NCI-H446 treated with DMSO at 0.1 percent for 48 hours (cell line): Measurements from ENCODE around the gene RAD51B.

Experiments
- DNase-seq: peaks from one replicate; lab custom pipeline; 2025; lab: John Stamatoyannopoulos, UW

The RAD51B gene

DNA sequence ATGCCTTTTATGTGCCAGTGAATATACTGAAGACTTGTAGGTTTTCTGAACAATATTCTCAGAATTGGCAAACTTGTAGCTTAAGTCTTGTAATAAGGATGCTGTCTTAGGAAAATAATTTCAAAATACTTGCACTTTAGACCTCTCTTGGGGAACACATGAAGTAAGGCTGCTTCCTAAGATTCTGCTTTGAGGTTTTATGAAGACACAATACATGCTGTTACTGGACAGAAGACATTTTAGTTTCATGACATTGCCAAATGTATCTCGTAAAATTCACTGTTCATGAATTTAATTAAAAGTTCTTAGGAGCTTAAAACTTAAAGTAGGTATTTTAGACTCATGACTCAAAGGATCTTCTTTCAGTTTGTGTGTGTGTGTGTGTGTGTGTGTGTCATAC, 80.7 kb downstream of the RAD51B start:
- no peak for DNase-seq

DNA sequence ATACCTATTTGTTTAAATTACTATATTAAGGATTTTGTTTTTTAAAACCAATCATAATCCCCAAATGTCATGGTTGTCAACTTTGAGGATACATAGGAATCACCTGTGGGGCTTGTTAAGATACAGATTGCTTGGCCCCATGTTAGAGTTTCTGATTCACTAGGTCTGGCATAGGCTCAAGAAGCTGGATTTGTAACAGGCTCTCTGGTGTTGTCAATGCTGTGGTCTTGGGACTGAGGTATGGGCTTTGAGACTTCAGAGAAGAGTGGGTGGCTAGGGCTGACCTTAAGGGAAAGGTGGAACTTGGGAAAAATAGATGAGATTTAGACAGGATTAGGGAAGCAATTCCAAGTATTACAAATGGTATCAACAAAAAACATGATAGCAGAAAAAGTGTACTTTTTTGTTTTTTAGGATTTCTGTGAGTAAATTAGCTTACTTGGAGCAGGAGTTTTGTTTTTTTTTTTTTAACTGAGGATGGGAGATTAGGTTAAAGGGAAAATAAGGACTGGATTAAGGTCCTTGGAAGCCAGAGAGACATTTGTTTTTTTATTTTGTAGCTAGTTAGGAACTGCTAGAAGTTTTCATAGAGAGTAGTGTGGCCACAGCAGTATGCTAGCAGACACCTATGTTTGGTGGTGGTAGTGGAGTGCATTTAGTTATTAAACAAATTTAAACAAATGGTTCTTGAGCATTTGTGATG, 88.6 kb downstream of the RAD51B start:
- DNase-seq = no peak

DNA sequence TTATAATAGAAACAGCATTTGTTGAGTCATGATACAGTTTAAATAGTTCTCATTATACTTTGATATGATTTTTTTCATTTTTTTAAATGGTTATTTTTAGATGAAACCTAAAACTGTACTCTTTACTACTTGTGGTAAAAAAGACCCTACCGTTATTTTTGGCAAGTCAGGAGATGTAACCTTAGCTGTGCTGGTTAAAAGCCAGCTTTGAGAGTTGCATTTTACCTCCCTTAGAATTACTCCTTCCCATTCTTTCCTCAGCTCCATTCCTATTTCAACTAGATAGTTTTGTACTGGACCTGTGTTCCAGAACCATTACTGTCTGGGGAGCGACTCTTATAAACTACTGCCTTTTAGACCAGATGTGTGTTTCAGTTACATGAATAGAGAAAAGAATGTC, 92.0 kb downstream of the RAD51B start:
- no peak for DNase-seq

DNA sequence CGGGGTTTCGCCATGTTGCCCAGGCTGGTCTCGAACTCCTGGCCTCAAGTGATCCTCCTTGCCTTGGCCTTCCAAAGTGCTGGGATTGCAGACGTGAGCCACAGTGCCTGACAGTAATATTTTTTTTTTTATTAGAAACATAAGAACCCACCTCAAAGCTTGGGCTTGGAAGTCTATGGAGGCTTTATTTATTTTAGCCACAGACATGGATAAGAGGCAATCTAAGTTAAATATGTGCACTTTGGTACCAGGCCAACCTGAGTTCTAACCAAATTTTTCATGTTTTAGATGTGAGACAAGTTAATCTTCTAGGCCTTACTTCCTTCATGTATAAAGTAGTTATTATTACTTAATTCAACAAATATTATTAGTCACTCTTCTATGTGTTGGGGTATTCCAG, 96.9 kb downstream of the RAD51B start:
- no peak for DNase-seq

DNA sequence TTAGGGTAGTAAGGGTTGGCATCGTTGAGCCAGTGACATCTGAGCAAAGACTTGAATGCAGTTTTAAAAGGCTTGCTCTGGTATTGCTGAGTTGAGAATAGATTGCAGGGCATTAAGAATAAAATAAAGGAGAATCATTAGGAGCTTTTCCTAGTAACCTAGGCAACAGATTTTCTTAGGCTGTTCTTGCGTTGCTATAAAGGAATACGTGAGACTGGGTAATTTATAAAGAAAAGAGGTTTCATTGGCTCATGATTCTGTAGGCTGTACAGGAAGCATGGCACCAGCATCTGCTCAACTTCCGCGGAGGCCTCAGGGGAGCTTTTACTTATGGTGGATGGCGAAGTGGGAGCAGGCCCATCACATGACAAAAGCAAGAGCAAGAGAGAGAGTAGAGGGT, 97.4 kb downstream of the RAD51B start:
- DNase-seq = no peak

DNA sequence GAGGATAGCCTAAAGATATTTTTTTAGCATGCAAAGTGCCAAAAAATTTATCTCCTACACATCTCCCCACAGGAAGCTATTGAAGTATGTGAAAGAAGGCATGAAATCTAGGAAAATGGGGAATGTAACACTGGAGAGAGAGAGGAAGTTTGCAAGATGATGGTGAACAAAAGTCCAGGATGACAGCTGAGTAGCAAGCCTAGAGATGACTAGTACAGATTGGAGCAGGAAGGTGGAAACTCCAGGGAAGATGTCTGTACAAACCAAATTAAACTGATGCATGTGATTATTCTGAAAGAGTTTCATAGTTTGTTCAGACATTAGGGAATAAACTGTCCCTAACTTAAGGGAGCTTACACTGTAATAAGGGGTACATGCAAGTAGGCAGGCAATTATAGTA, 99.3 kb downstream of the RAD51B start:
- no peak for DNase-seq

DNA sequence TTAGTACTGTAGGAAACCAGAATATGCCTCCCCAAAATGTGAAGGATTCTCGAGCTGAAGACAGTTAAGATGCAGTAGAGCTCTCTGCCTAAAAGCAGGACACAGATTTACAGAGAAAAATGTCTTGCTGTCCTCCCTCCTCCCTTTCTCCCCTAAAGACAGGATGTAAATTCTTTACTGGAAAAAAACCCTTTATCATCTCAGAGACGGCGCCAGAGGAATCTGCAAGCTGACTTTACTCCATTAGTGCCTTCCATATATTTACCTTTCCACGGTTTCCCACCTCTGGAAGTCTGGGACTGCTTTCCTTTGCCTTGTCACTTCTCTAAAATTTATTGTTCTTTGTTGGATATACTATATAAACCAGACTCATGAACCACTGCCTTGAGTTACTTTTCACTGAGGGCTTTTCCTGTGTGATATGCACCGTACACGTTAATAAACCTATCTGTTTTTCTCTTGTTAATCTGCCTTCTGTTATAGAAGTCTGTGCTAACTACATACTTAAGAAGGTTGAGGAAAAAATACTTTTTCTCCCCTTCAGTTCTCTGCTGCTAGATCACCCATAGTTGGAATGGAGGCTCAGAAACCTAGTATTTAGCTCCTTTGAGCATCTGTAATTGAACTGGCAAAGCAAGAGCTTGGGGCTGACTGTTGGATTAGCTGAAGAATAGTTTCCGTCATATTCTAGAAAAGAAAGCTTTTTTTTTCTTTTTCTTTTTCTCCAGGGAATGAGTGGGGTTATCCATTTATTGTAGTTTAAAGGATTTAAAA, 99.9 kb downstream of the RAD51B start:
- DNase-seq = no peak

DNA sequence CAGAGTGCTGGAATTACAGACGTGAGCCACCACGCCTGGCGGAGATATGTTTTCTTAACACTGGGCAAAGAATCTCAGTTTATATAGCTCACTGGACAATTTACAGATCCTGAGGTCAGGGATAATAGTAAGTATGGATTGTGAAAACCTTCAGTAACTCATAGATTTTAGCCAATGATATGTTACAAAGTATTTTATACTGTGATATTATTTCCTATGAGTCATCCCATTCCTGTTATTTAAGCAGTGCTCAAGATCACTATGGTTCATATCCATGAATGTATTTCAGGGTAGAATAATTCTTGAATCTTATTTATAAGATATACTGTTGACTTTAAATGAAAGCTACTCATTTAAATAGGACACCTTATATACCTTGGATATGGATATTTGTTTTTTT, 107.2 kb downstream of the RAD51B start:
- DNase-seq = no peak

DNA sequence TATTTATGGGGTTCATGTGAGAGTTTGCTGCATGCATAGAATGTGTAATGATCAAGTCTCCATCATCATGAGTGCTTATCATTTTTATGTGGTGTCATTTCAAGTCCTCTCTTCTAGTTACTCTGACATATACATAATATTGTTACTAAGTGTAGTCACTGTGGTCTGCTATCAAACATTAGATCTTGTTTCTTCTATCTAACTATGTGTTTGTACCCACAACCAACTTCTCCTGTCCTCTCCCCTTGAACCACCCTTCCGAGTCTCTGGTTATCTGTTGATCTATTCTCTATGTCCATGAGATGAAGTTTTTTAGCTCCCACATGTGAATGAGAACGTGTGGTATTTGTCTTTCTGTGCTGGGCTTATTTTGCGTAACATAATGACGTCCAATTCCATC, 107.7 kb downstream of the RAD51B start:
- no peak for DNase-seq

DNA sequence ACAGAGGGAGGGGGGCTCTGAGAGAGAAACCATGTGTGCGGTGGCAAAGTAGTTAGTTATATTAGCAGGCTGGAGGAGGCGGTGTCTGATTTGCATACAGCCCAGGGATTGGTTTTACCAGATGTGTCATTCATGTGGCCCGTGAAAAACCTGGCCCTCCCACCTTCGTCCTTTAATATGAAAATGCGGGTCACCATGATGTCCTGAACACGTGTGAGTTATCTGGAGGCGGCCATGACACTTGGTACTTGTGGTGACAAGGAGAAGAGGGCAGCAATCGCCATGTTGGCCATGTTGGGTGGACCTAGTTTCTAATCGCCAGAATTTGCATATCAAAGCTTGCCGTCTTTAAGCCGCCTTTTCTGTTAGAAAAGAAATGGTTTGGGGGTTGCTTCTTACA, 108.8 kb downstream of the RAD51B start:
- no peak for DNase-seq

DNA sequence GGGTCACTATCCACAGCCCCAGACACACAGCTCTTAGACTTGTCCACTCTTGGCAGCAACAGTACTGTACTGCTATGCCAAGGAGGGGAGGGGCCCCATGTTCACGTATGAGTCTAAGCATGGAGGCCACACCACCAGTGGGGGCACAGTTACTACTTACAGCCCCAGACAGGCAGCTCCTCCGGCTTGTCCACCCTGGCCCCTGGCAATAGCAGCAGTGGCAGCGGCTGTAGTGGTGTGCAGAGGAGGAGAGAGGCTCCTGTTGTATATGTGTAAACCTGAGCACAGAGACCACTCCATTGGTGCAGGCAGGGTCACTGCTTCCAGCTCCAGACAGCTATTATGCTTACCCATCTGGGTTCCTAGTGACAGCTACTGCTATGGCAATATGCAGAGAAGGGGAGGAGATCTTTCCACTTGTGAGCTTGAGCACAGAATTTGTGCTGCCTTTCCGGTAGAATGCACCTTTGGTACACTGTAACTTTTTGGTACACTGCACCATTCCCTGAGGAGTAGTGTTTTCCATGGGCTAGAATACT, 113.2 kb downstream of the RAD51B start:
- no peak for DNase-seq

DNA sequence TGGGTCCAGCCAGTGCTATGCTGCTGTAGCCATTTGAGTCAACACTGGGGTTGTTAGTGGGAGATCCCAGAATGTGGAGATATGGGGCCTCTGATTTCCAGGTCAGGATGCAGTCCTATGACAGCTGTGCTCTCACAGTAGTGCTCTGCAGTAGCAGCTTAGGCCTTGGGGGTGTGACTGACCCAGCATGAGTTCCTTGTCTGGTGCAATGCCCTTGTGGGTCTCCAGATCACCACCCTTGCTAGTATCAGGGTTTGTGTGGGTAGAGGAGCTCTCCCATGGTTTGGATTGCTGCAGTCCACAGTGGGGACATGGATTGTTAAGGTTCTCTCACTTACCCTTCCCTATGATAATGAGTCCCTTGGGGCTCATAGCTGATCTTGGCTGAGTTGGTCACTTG, 113.7 kb downstream of the RAD51B start:
- DNase-seq = no peak

DNA sequence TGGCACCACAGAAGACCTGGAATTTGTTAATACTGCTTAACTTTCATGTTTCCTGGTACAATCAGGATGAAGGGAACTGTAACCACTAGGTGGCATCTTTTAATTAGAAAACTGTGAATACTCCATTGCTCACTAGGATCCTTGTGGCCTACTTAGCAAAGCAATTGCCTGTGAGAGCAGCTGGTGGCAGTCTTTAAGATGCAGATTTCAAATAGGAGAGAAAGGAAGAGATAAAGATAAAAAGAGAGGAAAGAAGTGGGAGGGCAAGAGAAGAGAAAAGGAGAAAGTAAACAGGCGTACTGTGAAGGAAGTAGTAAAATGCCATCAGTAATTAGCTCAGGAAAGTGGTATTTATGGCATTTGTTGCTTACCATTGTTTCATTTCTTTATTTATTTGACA, 114.5 kb downstream of the RAD51B start:
- DNase-seq = peak; percentile 50

DNA sequence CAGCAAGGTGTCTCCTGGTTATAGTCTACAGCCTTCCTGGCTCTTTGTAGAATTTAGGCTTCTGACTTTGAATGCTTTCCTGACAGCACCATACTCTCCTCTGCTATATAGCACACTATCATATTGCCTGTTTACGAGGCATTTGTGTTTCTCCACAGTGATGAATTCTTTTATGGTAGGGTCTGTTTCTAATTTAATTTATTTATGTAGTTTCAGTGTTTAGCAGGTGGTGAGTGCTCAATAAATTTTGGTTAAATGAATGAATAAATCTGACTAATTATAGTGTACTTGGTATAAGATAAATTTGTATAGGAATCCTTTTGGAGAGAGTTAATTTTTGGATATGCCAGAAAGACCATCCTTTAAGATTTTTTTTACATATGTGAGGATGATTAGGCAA, 115.3 kb downstream of the RAD51B start:
- DNase-seq = no peak

DNA sequence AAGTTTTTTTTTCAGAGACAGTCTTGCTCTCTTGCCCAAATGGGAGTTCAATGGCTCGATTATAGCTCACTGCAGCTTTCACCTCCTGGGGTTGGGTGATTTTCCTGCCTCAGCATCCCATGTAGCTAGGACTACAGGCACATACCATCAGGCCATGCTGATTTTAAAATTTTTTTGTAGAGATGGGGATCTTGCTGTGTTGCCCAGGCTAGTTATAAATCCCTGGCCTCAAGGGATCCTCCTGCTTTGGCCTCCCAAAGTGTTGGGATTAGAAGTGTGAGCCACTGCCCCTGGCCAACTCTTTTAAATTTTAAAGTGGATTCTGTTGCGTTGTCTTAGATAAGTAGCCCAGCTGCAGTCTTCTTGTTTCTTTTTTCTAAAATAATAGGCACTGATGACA, 115.8 kb downstream of the RAD51B start:
- DNase-seq = no peak

DNA sequence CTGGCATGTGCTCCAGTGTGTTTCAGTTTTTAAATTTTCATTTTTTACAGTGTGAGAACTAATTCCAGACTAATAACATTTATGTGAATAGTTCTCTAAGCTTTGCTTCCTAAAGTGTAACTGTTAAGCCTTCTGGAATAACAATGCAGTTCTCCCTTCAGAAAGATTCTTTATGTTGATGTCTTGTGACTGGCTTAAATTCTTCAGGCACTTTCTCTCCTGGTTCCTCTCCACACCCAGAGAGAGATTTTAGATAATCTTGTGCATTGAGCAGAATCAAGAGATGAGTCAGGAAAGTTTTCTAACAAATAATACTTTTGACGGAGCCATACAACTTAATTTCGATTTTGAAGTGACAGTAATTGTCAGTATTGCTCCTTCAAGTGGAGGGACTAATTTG, 118.5 kb downstream of the RAD51B start:
- no peak for DNase-seq

DNA sequence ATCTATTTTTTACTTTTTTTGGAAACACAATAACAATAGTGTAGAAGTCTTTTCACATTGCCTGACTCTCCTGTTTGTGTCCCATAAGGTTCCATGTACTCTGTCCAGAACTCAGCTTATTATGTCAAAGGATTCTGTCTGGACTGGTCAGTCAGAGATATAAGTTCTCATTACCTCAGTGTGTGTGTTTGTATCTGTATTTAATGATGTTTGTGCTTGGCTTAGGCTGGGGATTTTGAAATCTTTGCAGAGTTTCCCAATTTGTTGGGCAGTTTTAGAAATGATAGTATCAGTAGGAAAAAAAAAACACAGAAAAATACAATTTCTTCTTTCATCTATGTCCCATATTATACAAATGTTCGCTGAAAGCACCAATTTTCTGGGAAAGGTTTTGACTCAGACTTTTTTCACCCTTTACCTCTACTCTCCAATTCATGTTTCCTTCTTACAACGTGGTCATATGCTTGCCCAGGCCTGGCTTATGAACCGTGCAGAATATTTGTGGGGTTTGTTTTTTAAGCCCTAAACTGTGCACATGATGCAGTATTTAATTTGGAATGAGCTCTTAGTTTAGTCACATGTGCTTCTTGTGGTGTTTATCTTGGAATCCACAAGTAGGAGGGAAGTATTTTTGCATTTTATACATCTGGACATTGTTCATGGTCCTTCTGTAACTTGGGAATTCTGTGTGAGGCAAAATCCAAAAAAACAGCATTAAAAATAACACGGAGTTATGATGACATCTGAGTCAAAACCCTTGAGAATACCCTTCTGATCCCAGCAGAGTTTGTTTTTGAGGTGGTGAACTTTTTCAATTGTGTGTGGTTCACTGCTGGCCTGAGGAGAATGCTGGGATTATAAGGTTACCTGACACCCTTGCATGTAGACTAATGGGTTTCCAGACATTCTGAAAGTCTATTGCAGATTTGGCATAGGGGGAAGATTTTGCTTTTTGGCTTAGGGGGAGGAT, 121.2 kb downstream of the RAD51B start:
- DNase-seq = no peak

DNA sequence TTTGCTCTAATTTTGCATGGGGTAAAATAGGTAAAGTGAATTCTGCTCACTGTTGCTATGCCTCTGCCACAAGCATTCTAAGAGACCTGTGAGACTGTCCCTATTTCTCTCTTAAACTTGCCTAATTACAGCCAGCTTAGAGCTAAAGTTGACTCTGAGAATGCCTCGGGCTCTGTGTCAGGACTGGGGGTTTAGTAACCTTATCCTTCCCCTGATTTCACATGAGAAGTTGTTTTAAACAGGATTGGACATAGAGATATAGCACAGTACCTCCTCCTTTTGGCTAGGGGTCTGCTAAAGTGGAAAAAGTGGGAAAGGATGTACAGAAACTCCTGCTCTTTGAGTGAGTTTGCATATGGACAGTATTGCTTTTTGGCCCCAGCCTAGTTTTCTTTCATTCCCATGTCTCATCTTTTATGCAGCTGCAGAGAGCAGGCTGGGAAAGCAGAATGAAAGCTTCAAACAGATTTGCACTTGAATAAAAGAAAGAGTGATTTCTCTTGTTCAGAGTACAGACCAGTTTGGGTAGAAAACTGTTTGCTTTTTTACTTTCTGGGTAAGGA, 122.0 kb downstream of the RAD51B start:
- no peak for DNase-seq

DNA sequence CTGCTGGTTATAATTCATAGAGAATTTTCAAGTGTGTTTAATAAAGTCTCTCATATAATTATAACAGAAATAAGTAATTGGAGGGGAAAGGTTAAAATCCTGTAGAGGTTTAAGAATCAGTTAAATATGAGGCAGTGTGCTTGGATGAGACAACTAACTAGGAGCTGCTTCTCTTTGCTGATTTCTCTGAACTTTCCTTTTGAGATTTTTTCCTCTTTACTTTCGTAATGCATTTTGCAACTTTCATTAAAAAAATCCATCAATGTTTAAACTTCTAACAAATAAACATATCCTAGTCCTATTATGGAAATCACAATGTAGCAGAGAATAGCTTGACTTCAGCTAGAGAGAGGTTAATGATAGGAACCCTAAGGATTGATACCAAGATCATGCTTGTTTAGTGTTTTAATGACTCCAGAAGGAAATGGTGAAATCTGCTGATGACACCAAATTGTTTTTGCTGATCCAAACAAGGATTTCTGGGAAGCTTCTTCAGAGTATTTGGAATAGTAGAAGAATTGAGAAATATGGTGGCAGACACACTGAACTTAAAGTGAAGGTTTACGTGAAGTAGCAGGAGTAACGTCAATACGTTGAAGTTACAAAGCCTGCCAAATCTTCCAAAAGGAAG, 122.6 kb downstream of the RAD51B start:
- DNase-seq = no peak

DNA sequence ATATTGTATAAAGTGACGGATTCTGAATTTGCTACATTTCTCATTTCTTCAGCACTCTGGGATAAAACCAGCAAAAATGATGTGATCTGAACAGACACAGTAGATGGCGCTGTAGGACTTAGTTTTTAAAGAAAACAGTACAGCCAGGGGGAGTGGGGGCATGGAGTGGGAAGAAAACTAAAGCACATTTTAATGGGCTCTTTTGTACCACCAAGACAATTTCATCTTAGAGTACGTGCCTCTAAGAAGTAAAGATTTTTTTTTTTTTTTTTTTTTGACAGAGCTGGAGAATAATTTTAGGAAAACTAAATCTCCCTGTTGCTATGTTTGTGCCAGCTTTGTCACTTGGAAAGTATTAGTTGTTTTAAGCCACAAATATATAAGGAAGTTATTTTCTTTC, 124.4 kb downstream of the RAD51B start:
- peak; percentile 50 for DNase-seq

DNA sequence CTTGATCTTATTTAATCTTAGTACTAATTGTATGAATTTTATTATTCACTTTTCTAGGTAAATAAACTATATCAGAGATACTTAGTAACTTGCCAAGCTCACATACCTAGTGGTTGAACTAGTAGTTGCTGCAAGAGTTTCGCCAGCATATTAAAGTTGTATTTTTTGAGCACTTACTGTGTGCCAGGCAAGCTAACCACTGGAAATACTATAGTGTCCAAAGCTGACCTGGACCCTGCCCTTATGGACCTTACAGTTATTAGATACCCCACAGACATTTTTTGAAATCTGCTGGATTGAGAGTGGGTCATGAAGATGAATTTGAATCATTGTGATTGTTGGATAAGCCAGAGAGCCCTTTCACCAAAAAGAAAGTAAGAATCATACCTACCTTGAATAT, 125.0 kb downstream of the RAD51B start:
- DNase-seq = no peak

DNA sequence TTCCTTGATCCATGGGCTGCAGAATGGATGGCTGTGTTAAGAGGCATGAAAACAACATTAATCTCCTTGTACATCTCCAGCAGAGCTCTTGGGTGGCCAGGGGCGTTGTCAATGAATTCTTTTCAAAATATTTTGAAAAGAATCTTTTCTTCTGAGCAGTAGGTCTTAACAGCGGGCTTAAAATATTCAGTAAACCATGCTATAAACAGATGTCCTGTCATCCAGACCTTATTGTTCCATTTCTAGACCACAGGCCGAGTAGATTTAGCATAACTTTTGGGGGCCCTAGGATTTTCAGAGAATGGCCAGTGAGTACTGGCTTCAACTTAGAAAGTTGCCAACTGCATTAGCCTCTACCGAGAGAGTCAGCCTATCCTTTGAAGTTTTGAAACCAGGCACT, 130.2 kb downstream of the RAD51B start:
- DNase-seq = no peak
